ENCODE data around the gene TIMMDC1. TPM values are rescaled to one million over a fixed set of nuclear protein-coding genes. Genes with fewer than 3 reads are reported as not detected.

The TIMMDC1 gene
- total RNA-seq, 2 donors from 2014 or later, result 91.0 to 94.0 TPM

- H3K27me3 Mint-ChIP-seq, result peaks cover 10 to 13% of the 10 kb centered on the region in 2 donors
- no peak overlapping the region for H3K27ac Mint-ChIP-seq
- no peak for ATAC-seq
- no peaks in the 10 kb centered on the region for H3K36me3 Mint-ChIP-seq
- no peak for DNase-seq (ENCODE audit: low spot score)
- no peaks in the 10 kb centered on the region for H3K9me3 Mint-ChIP-seq
- H3K4me1 Mint-ChIP-seq (ENCODE audit: low read depth in 2 of 2), result peaks cover 0 to 3% of the 10 kb centered on the region in 2 donors
- no peak overlapping the region for H3K4me3 Mint-ChIP-seq
These were observed 73.3 kb downstream of the TIMMDC1 start for GRCh38 chr3:119571688-119572087.

Other genes with a start within 250 kb of the TIMMDC1 start
- gene ARHGAP31, start 204.2 kb upstream of the TIMMDC1 start, total RNA-seq, result 10 to 100 TPM; 22.5 to 64.6 TPM
- gene TMEM39A, start 34.9 kb upstream of the TIMMDC1 start, total RNA-seq, result 10 to 100 TPM; 66.6 to 71.5 TPM
- 10 to 100 TPM; 21.4 to 38.5 TPM for gene POGLUT1, start 29.6 kb upstream of the TIMMDC1 start, total RNA-seq
- gene CD80, start 61.1 kb downstream of the TIMMDC1 start, total RNA-seq, result 1 to 10 TPM in 1 of 2 donors, under 1 TPM in 1; 0.62 to 1.7 TPM
- gene ADPRH, start 80.9 kb downstream of the TIMMDC1 start, total RNA-seq, result 10 to 100 TPM in 1 of 2 donors, 1 to 10 TPM in 1; 9.2 to 10.7 TPM
- gene PLA1A, start 99.3 kb downstream of the TIMMDC1 start, total RNA-seq, result under 1 TPM in 1 of 2 donors, not detected in 1; 0.19 TPM
- 1 to 10 TPM; 3.6 to 4.1 TPM for gene POPDC2, start 162.0 kb downstream of the TIMMDC1 start, total RNA-seq
- gene COX17, start 178.9 kb downstream of the TIMMDC1 start, total RNA-seq, result 10 to 100 TPM; 98.7 to 99.9 TPM
- not detected for gene CFAP91, start 204.5 kb downstream of the TIMMDC1 start, total RNA-seq